HCT116 (cell line): Measurements from ENCODE around the gene PLAU. TPM values are rescaled to one million over a fixed set of nuclear protein-coding genes. Genes with fewer than 3 reads are reported as not detected.

Experiments
- ATAC-seq: fragments of 200-7000 bp; cut with Tn5 transposase; 2 replicates; pipeline ENCODE4 v1.9.1; 2020; ENCODE audit warnings: mild to moderate bottlenecking, moderate library complexity
- BruUV-seq: library from RNA; stranded (reverse); fragments of 400-500 nt; replicated peaks from 2 replicates; lab custom pipeline; 2021; lab: Mats Ljungman, UMichigan
- CTCF ChIA-PET: fragments of 300-600 bp; sonication (Branson Sonifier 250); formaldehyde crosslinking; loops from one replicate; lab custom pipeline; 2021; ENCODE audit warnings: antibody characterized with exemption; lab: Charles Lee
- POLR2A ChIA-PET: fragments of 300-600, 350-600 bp; sonication (Branson Sonifier 250); formaldehyde crosslinking; loops from one replicate; lab custom pipeline; 2021; ENCODE audit warnings: antibody characterized with exemption; lab: Charles Lee
- RAD21 ChIA-PET, 2 experiments: fragments of 300-600 bp; sonication (Branson Sonifier 250); formaldehyde crosslinking; loops; one replicate each; lab custom pipeline; 2023; ENCODE audit warnings: low total read pairs in 2 of 2; ENCODE audit not compliant: uncharacterized antibody in 2 of 2, unreplicated experiment in 2 of 2, low non-redundant PET in 1 of 2; lab: Charles Lee
- DNase-seq: peaks from one replicate; pipeline ENCODE4 v3.0.0-alpha.2; 2010; ENCODE audit warnings: low read depth, low spot score
- H2AFZ ChIP-seq: fragments of 200-600 bp; shearing (Covaris generic), sonication (generic); 2 replicates; pipeline ENCODE4 v1.6.1; 2017; ENCODE audit warnings: low read depth, mixed run types, mixed read lengths, antibody characterized with exemption, low read length; ENCODE audit not compliant: poor library complexity, severe bottlenecking
- H3K27ac ChIP-seq: 2 replicates; pipeline ENCODE4 v1.5.1; 2012; ENCODE audit warnings: low read depth, low read length
- H3K27me3 ChIP-seq: fragments of 200-600 bp; sonication (generic); 2 replicates; pipeline ENCODE4 v1.6.1; 2016; ENCODE audit warnings: mixed run types, low read length, mixed read lengths; ENCODE audit not compliant: insufficient read depth
- H3K36me3 ChIP-seq, 2 experiments: fragments of 200-500 bp in 1 of 2; fragments of 200-600 bp in 1 of 2; sonication (Bioruptor generic) in 1 of 2; sonication (generic) in 1 of 2; 2 replicates each; pipeline versions ENCODE4 v1.5.1 to v1.6.1; 2014 to 2016; ENCODE audit warnings: low read length in 2 of 2, inconsistent platforms in 1 of 2, mixed read lengths in 1 of 2, mixed run types in 1 of 2; ENCODE audit not compliant: insufficient read depth in 2 of 2, control insufficient read depth in 1 of 2
- H3K4me1 ChIP-seq, 2 experiments: fragments of 200-600 bp in 1 of 2; sonication (generic) in 1 of 2; 2 replicates each; pipeline versions ENCODE4 v1.5.1 to v1.6.1; 2012 to 2017; ENCODE audit warnings: low read length in 2 of 2, inconsistent platforms in 1 of 2, mild to moderate bottlenecking in 1 of 2, mixed read lengths in 1 of 2, mixed run types in 1 of 2, moderate library complexity in 1 of 2; ENCODE audit not compliant: insufficient read depth in 2 of 2, control insufficient read depth in 1 of 2
- H3K4me2 ChIP-seq: fragments of 200-600 bp; sonication (generic); 2 replicates; pipeline ENCODE4 v1.6.1; 2017; ENCODE audit warnings: mixed run types, low read length, mixed read lengths
- H3K4me3 ChIP-seq, 2 experiments: fragments of 200-600 bp in 1 of 2; sonication (generic) in 1 of 2; replicated peaks in 1 of 2; 2 replicates each; pipeline ENCODE4 v1.5.1; 2011 to 2016; ENCODE audit warnings: low read length in 2 of 2, control low read depth in 1 of 2, low read depth in 1 of 2, mild to moderate bottlenecking in 1 of 2, mixed read lengths in 1 of 2, mixed run types in 1 of 2
- H3K79me2 ChIP-seq: fragments of 200-600 bp; sonication (generic); 2 replicates; pipeline ENCODE4 v1.6.1; 2017; ENCODE audit warnings: mild to moderate bottlenecking, mixed run types, low read length, moderate library complexity, mixed read lengths; ENCODE audit not compliant: insufficient read depth
- H3K9ac ChIP-seq: fragments of 200-600 bp; sonication (generic); 2 replicates; pipeline ENCODE4 v1.6.1; 2016; ENCODE audit warnings: low read length, mixed read lengths
- H3K9me2 ChIP-seq: fragments of 200-600 bp; sonication (generic), shearing (Covaris generic); 2 replicates; pipeline ENCODE4 v1.6.1; 2017; ENCODE audit warnings: mixed run types, mild to moderate bottlenecking, moderate library complexity; ENCODE audit not compliant: insufficient read depth
- H3K9me3 ChIP-seq, 2 experiments: fragments of 200-500 bp in 1 of 2; fragments of 200-600 bp in 1 of 2; sonication (Bioruptor generic) in 1 of 2; sonication (generic) in 1 of 2; 2 replicates each; pipeline ENCODE4 v1.6.1; 2014 to 2017; ENCODE audit warnings: low read length in 2 of 2, mixed read lengths in 2 of 2, inconsistent platforms in 1 of 2, low read depth in 1 of 2, mild to moderate bottlenecking in 1 of 2, mixed run types in 1 of 2, moderate library complexity in 1 of 2; ENCODE audit not compliant: control insufficient read depth in 1 of 2, insufficient read depth in 1 of 2
- H4K20me1 ChIP-seq: fragments of 200-600 bp; sonication (generic), shearing (Covaris generic); 2 replicates; pipeline ENCODE4 v1.6.1; 2017; ENCODE audit warnings: mixed run types, mild to moderate bottlenecking, moderate library complexity; ENCODE audit not compliant: insufficient read depth
- ELF1 ChIP-seq: IDR thresholded peaks from 2 replicates; pipeline ENCODE4 v1.6.1; 2012; ENCODE audit warnings: low read depth, borderline replicate concordance
- EZH2 ChIP-seq: fragments of 200-600 bp; sonication (generic); IDR thresholded peaks from 2 replicates; pipeline ENCODE4 v1.6.1; 2017; ENCODE audit warnings: antibody characterized with exemption, mixed run types
- RAD21 ChIP-seq: IDR thresholded peaks from 2 replicates; pipeline ENCODE4 v1.6.1; 2012; ENCODE audit warnings: low read depth, mild to moderate bottlenecking
- SIN3A ChIP-seq: IDR thresholded peaks from 2 replicates; pipeline ENCODE4 v1.6.1; 2012; ENCODE audit warnings: low read depth
- SRF ChIP-seq: IDR thresholded peaks from 2 replicates; pipeline ENCODE4 v1.6.1; 2012; ENCODE audit warnings: low read depth
- TCF7L2 ChIP-seq: IDR thresholded peaks from 2 replicates; pipeline ENCODE4 v1.7.0; 2011; ENCODE audit warnings: borderline replicate concordance, inconsistent platforms; ENCODE audit not compliant: insufficient read depth, insufficient read length; ENCODE audit errors: extremely low read depth
- intact Hi-C: fragments of 100-400 bp; cut with micrococcal nuclease; formaldehyde crosslinking; loops from 2 replicates; pipeline ENCODE4 v1.10.0; 2022
- total RNA-seq: library from RNA; stranded (reverse); gene quantifications from one replicate; pipeline ENCODE4 v1.2.1, GENCODE V29; 2021; ENCODE audit not compliant: unreplicated experiment
- TF ChIP-seq, protein P1 (sequence below): IDR thresholded peaks from 2 replicates; pipeline ENCODE4 v1.6.1; 2012; ENCODE audit warnings: low read depth
- TF ChIP-seq, protein P2 (sequence below): IDR thresholded peaks from 2 replicates; pipeline ENCODE4 v1.6.1; 2012

The PLAU gene
- total RNA-seq, 1 experiment from 2014 or later = 60.3 TPM

- no peak overlapping the region for H3K4me3 ChIP-seq
- TF ChIP-seq EZH2 = no peak
- TF ChIP-seq, protein P1, sequence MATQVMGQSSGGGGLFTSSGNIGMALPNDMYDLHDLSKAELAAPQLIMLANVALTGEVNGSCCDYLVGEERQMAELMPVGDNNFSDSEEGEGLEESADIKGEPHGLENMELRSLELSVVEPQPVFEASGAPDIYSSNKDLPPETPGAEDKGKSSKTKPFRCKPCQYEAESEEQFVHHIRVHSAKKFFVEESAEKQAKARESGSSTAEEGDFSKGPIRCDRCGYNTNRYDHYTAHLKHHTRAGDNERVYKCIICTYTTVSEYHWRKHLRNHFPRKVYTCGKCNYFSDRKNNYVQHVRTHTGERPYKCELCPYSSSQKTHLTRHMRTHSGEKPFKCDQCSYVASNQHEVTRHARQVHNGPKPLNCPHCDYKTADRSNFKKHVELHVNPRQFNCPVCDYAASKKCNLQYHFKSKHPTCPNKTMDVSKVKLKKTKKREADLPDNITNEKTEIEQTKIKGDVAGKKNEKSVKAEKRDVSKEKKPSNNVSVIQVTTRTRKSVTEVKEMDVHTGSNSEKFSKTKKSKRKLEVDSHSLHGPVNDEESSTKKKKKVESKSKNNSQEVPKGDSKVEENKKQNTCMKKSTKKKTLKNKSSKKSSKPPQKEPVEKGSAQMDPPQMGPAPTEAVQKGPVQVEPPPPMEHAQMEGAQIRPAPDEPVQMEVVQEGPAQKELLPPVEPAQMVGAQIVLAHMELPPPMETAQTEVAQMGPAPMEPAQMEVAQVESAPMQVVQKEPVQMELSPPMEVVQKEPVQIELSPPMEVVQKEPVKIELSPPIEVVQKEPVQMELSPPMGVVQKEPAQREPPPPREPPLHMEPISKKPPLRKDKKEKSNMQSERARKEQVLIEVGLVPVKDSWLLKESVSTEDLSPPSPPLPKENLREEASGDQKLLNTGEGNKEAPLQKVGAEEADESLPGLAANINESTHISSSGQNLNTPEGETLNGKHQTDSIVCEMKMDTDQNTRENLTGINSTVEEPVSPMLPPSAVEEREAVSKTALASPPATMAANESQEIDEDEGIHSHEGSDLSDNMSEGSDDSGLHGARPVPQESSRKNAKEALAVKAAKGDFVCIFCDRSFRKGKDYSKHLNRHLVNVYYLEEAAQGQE = no peak
- no peak for TF ChIP-seq TCF7L2
- no peak for TF ChIP-seq SIN3A
- TF ChIP-seq, protein P2, sequence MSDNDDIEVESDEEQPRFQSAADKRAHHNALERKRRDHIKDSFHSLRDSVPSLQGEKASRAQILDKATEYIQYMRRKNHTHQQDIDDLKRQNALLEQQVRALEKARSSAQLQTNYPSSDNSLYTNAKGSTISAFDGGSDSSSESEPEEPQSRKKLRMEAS = no peak
- no peak for TF ChIP-seq SRF
- no peak for TF ChIP-seq RAD21
- TF ChIP-seq ELF1 = no peak
- intact Hi-C loops = no loop called here
- RAD21 ChIA-PET = no interaction called here
- H3K79me2 ChIP-seq = peaks cover 47% of the 10 kb centered on the region
- no peak overlapping the region for H3K4me2 ChIP-seq
- CTCF ChIA-PET = no interaction called here
- no TSS peak for BruUV-seq
- no peaks in the 10 kb centered on the region for H3K9me3 ChIP-seq
- H3K36me3 ChIP-seq = peaks cover 16 to 22% of the 10 kb centered on the region in 2 experiments; a peak in 3 of 4 replicates
- no peaks in the 10 kb centered on the region for H3K9me2 ChIP-seq
- H4K20me1 ChIP-seq = no peaks in the 10 kb centered on the region
- DNase-seq = no peak
- peaks cover 0 to 6% of the 10 kb centered on the region in 2 experiments; a peak in 1 of 4 replicates for H3K4me1 ChIP-seq
- H3K9ac ChIP-seq = no peak overlapping the region
- no peak overlapping the region for H2AFZ ChIP-seq
- no peak for ATAC-seq
- POLR2A ChIA-PET = no interaction called here
- no peaks in the 10 kb centered on the region for H3K27me3 ChIP-seq
- no peak overlapping the region for H3K27ac ChIP-seq
Observed at GRCh38 chr10:73867126-73867807, 43.7 kb upstream of the PLAU start.
